Tibial artery (tissue), 4 donors: ENCODE results near the gene CDC42BPA.

Source experiments
- DNase-seq, 2 donors: peaks; one replicate each; pipeline ENCODE4 v3.0.0-alpha.2; 2019
- H3K27ac ChIP-seq, 2 donors: fragments of 200-600 bp; sonication (generic) in 1 of 2; 1 replicate in 1 of 2; 2 replicates in 1 of 2; pipeline ENCODE4 v1.5.1; 2018 to 2019; ENCODE audit warnings: mild to moderate bottlenecking in 1 of 2
- H3K27me3 ChIP-seq, 2 donors: fragments of 200-600 bp; sonication (generic) in 1 of 2; one replicate each; pipeline versions ENCODE4 v1.5.1 to v1.6.0; 2016 to 2019
- H3K36me3 ChIP-seq, 3 donors: fragments of 200-600 bp; sonication (generic) in 2 of 3; one replicate each; pipeline ENCODE4 v1.5.1; 2016 to 2019; ENCODE audit warnings: mild to moderate bottlenecking in 2 of 3
- H3K4me1 ChIP-seq, 4 donors: fragments of 200-600 bp; sonication (generic) in 2 of 4; 1 replicate in 3 of 4; 2 replicates in 1 of 4; pipeline ENCODE4 v1.5.1; 2016 to 2019
- H3K4me3 ChIP-seq, 2 donors: fragments of 200-600 bp; sonication (generic) in 1 of 2; 1 replicate in 1 of 2; 2 replicates in 1 of 2; pipeline ENCODE4 v1.5.1; 2018 to 2019; ENCODE audit warnings: mild to moderate bottlenecking in 2 of 2
- H3K9me3 ChIP-seq, 3 donors: fragments of 200-600 bp; sonication (generic) in 1 of 3; one replicate each; pipeline ENCODE4 v1.5.1; 2016 to 2019
- intact Hi-C: fragments of 100-400 bp; cut with DNase I; formaldehyde crosslinking; loops from one replicate; pipeline ENCODE4 v1.15.0; 2023; ENCODE audit warnings: low total_unique reads
- TF ChIP-seq, protein P1 (sequence below), 2 experiments: fragments of 200-600 bp in 1 of 2; fragments of 450-650 bp in 1 of 2; IDR thresholded peaks; one replicate each; pipeline ENCODE4 v1.5.1; 2017 to 2019; ENCODE audit warnings: antibody characterized with exemption in 2 of 2, mild to moderate bottlenecking in 1 of 2, moderate library complexity in 1 of 2

The CDC42BPA gene

GRCh38 chr1:226952118-226952441 is 366.2 kb downstream of the CDC42BPA start:
- Histone ChIP-seq H3K4me1 (no peaks in the 10 kb centered on the region), H3K36me3 (no peaks in the 10 kb centered on the region), H3K27me3 (no peaks in the 10 kb centered on the region), H3K9me3 (no peaks in the 10 kb centered on the region), H3K4me3 (no peak overlapping the region), H3K27ac (no peak overlapping the region)
- TF ChIP-seq, protein P1, sequence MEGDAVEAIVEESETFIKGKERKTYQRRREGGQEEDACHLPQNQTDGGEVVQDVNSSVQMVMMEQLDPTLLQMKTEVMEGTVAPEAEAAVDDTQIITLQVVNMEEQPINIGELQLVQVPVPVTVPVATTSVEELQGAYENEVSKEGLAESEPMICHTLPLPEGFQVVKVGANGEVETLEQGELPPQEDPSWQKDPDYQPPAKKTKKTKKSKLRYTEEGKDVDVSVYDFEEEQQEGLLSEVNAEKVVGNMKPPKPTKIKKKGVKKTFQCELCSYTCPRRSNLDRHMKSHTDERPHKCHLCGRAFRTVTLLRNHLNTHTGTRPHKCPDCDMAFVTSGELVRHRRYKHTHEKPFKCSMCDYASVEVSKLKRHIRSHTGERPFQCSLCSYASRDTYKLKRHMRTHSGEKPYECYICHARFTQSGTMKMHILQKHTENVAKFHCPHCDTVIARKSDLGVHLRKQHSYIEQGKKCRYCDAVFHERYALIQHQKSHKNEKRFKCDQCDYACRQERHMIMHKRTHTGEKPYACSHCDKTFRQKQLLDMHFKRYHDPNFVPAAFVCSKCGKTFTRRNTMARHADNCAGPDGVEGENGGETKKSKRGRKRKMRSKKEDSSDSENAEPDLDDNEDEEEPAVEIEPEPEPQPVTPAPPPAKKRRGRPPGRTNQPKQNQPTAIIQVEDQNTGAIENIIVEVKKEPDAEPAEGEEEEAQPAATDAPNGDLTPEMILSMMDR (IDR thresholded peaks at IDR 0.05), result no peak
- peak in 1 of 2 donors; percentile 5 for DNase-seq
- intact Hi-C loops, result no loop called here

- intact Hi-C loops, result no loop called here
- Histone ChIP-seq H3K9me3 (no peaks in the 10 kb centered on the region), H3K36me3 (no peaks in the 10 kb centered on the region), H3K4me1 (no peaks in the 10 kb centered on the region), H3K27me3 (no peaks in the 10 kb centered on the region), H3K27ac (no peak overlapping the region), H3K4me3 (no peak overlapping the region)
- DNase-seq, result peak in 1 of 2 donors; percentile 33
- TF ChIP-seq, protein P1 (IDR thresholded peaks at IDR 0.05), result no peak
Observed at GRCh38 chr1:226951286-226952117, 366.8 kb downstream of the CDC42BPA start.

DNA sequence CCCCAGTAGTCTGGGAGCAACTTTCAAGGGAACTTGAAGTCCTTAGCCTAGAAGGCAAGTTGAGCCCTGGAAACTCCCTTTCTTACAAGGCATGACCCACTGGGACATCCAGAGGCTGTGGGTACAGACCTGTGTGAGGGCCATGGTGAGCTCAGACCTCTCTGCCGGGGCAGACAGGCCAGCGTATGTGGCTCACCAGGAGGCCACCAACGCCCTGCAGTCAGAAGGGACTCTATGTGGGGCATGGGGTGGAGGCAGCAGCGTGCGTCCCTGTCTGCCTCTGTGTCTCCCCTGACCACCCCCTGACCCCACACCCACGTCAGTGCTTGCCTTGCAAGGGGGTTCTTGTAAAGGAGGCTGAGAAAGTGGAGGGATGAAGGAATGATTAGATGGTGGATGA is 367.4 kb downstream of the CDC42BPA start:
- H3K4me3 ChIP-seq, result no peak overlapping the region
- H3K27ac ChIP-seq, result no peak overlapping the region
- TF ChIP-seq, protein P1 (IDR thresholded peaks at IDR 0.05), result no peak
- no peaks in the 10 kb centered on the region for H3K27me3 ChIP-seq
- H3K36me3 ChIP-seq, result no peaks in the 10 kb centered on the region
- peak in 1 of 2 donors; percentile 60 for DNase-seq
- intact Hi-C loops, result no loop called here
- H3K4me1 ChIP-seq, result peaks cover 0 to 5% (median 0%) of the 10 kb centered on the region in 4 donors
- no peaks in the 10 kb centered on the region for H3K9me3 ChIP-seq

DNA sequence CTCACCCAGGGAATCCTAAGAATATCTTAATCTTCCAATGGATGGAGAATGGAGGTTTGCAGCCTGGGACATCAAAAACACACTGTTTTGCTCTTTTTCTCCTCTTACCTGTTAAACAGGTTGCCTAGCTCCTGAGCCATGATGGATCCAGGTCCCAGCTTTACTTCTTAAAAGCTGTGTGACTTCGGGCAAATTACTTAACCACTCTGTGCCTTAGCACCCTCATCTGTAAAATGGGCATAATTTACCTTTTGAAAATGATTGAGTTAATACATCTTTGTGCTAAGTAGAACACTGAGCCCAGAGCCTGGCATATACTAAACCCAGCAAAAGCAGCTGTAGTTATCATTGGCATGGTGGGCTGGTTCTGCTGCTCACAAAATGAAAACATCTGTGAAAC is 368.0 kb downstream of the CDC42BPA start:
- TF ChIP-seq, protein P1 (IDR thresholded peaks at IDR 0.05), result no peak
- intact Hi-C loops, result no loop called here
- Histone ChIP-seq H3K27me3 (no peaks in the 10 kb centered on the region), H3K4me1 (peaks cover 0 to 10% (median 0%) of the 10 kb centered on the region in 4 donors), H3K36me3 (no peaks in the 10 kb centered on the region), H3K27ac (no peak overlapping the region), H3K9me3 (no peaks in the 10 kb centered on the region), H3K4me3 (no peak overlapping the region)
- no peak for DNase-seq

- no peaks in the 10 kb centered on the region for H3K27me3 ChIP-seq
- DNase-seq, result peak in 1 of 2 donors; percentile 51
- H3K4me3 ChIP-seq, result no peak overlapping the region
- H3K36me3 ChIP-seq, result no peaks in the 10 kb centered on the region
- TF ChIP-seq, protein P1 (IDR thresholded peaks at IDR 0.05), result no peak
- H3K9me3 ChIP-seq, result no peaks in the 10 kb centered on the region
- H3K27ac ChIP-seq, result no peak overlapping the region
- peaks cover 0 to 18% (median 0%) of the 10 kb centered on the region in 4 donors for H3K4me1 ChIP-seq
- intact Hi-C loops, result no loop called here
Observed at GRCh38 chr1:226949401-226949800, 368.9 kb downstream of the CDC42BPA start.
